ENCODE measurements around the gene ZNF415.
A peak's percentile ranks its signal among the peaks of the same experiment; 100 is the strongest.

Gene ZNF415

DNA sequence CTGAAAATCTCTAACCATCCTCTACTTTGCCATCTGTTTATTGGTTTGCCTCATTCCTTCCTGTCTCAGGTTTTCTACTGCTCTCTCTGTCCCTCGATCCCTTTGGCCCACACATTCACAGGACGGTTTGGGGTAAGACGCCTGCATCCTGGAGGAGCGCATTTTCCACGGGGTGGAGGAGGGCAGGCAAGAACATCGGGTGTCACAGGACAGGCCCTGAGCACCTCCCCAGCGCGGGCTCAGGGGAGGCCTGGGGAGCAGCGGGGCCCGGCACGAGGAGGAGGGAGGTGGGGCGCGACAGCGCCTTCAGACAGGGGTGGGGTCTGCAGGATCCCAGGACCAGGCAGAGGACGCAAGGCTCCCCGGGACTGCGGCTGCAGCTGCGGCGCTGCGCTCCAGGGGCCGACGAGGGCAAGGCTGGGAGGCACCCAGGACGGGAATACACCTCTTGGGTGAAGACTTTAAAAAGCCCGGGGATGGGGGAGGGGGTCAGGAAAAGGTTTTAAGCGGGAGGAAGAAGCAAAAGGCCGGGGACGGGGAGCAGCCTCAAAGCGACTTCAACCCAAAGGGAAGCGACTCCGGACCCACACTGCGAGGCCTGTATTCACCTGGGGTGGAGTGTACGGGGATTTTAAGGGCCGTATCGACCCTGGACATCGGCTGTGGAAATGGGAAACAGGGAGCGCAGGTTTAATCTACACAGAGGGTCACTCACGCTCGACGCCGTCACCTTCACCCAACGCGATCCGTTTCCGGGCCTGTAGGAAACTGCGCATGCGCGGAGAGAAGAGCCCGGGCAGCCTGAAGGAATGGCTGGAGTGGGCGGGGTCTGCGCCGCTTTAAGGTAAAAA is at the start of gene ZNF415:
TSS of gene ZNF415 (minus strand) at position 770 of the 851 bp plus-strand sequence. CDS start 10,234 bp downstream, outside the sequence.
- TF ChIP-seq, protein P1, sequence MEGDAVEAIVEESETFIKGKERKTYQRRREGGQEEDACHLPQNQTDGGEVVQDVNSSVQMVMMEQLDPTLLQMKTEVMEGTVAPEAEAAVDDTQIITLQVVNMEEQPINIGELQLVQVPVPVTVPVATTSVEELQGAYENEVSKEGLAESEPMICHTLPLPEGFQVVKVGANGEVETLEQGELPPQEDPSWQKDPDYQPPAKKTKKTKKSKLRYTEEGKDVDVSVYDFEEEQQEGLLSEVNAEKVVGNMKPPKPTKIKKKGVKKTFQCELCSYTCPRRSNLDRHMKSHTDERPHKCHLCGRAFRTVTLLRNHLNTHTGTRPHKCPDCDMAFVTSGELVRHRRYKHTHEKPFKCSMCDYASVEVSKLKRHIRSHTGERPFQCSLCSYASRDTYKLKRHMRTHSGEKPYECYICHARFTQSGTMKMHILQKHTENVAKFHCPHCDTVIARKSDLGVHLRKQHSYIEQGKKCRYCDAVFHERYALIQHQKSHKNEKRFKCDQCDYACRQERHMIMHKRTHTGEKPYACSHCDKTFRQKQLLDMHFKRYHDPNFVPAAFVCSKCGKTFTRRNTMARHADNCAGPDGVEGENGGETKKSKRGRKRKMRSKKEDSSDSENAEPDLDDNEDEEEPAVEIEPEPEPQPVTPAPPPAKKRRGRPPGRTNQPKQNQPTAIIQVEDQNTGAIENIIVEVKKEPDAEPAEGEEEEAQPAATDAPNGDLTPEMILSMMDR (IDR thresholded peaks at IDR 0.05; ENCODE audit: low read depth, low read length, missing control alignments) = no peak
- Histone ChIP-seq H3K4me3 (ENCODE audit: low read depth, low read length) (peak within 1 kb of the TSS; percentile 52), H3K27me3 (replicated peaks) (no peaks in the 10 kb centered on the region), H3K27ac (no peak within 1 kb of the TSS), H3K36me3 (replicated peaks) (no peaks in the 10 kb centered on the region)
- in situ Hi-C loops (cut with HindIII; ENCODE audit: low pct_ligation_motif_present, low sequenced_read_pairs) = no loop called here
- DNase-seq = peak; percentile 74

DNA sequence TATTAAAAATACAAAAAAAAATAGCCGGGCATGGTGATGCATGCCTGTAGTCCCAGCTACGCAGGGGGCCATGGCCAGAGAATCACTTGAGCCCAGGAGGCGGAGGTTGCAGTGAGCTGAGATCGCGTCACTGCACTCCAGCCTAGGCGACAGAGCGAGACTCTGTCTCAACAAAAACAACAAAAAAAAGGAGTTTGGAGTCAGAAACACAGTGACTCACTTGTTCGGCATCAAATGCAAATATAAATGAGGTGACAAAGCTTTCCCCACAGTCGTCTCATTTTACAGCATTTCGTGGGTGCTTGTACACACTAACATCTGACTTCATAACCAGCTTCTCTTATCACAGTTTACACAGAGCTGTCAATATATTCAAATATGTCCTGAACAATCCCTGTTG is 49.5 kb upstream of the ZNF415 start:
- in situ Hi-C loops (cut with HindIII; ENCODE audit: low pct_ligation_motif_present, low sequenced_read_pairs) = no loop called here
- TF ChIP-seq, protein P1 (IDR thresholded peaks at IDR 0.05; ENCODE audit: low read depth, low read length, missing control alignments) = no peak
- Histone ChIP-seq H3K27ac (peak overlapping the region; percentile 98), H3K27me3 (replicated peaks) (no peaks in the 10 kb centered on the region), H3K4me3 (ENCODE audit: low read depth, low read length) (no peak overlapping the region), H3K36me3 (replicated peaks) (peaks cover 3% of the 10 kb centered on the region)
- peak; percentile 94 for DNase-seq

DNA sequence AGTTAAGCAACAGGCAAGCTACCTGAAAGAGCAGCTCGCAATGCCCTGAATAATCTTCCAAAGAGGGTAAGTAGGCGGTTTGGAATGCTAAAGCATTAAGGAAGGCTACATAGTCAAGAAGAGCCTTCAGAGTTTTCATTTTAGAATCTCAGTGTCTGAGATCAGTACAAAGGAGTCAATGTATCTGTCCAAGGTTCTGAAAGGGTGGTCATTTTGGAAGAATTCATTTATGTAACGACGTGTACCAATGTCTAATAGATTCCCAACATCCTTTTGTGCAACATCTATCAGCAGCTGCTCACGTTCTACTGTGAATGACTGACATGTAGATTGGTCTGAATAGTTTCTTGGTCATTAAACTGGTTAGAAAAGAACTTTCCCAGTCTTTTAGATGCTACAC is 45.3 kb upstream of the ZNF415 start:
- DNase-seq = no peak
- Histone ChIP-seq H3K27me3 (replicated peaks) (no peaks in the 10 kb centered on the region), H3K4me3 (ENCODE audit: low read depth, low read length) (no peak overlapping the region), H3K27ac (no peak overlapping the region), H3K36me3 (replicated peaks) (peaks cover 8% of the 10 kb centered on the region)
- TF ChIP-seq, protein P1 (IDR thresholded peaks at IDR 0.05; ENCODE audit: low read depth, low read length, missing control alignments) = no peak
- in situ Hi-C loops (cut with HindIII; ENCODE audit: low pct_ligation_motif_present, low sequenced_read_pairs) = no loop called here

DNA sequence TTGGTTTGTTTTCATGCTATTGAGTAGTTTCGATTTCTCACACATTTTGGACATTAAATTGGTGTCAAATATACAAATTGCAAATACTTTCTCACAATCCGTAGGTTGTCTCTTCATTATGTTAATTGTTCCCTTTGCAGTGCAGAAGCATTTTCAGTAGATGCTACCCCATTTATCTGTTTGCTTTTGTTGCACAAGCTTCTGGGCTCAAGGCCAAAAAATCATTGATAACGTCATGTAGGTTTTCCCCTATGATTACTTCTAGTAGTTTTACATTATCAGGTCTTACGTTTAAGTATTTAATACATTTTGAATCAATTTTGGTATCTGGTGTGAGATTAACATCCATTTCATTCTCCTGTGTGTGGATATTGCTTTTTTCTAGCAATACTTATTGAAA is 40.2 kb upstream of the ZNF415 start:
- Histone ChIP-seq H3K27me3 (replicated peaks) (no peaks in the 10 kb centered on the region), H3K4me3 (ENCODE audit: low read depth, low read length) (no peak overlapping the region), H3K36me3 (replicated peaks) (peaks cover 5% of the 10 kb centered on the region), H3K27ac (no peak overlapping the region)
- TF ChIP-seq, protein P1 (IDR thresholded peaks at IDR 0.05; ENCODE audit: low read depth, low read length, missing control alignments) = no peak
- in situ Hi-C loops (cut with HindIII; ENCODE audit: low pct_ligation_motif_present, low sequenced_read_pairs) = no loop called here
- DNase-seq = peak; percentile 42

DNA sequence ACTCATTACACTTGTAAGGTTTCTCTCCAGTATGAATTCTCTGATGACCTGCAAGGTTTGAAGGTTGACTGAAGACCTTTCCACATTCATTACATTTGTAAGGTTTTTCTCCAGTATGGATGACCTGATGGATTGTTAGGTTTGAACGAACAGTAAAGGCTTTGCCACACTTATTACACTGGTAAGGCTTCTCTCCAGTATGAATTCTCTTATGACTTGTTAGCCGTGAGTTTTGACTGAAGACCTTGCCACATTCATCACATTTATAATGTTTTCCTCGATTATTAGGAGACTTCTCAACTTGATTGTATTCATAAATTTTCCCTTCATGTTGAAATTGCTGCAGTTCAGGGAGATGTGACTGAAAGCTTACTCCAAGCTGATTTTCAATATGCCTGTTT is 33.0 kb upstream of the ZNF415 start:
- TF ChIP-seq, protein P1 (IDR thresholded peaks at IDR 0.05; ENCODE audit: low read depth, low read length, missing control alignments) = no peak
- Histone ChIP-seq H3K27me3 (replicated peaks) (no peaks in the 10 kb centered on the region), H3K36me3 (replicated peaks) (peaks cover 11% of the 10 kb centered on the region), H3K4me3 (ENCODE audit: low read depth, low read length) (no peak overlapping the region), H3K27ac (no peak overlapping the region)
- no peak for DNase-seq
- in situ Hi-C loops (cut with HindIII; ENCODE audit: low pct_ligation_motif_present, low sequenced_read_pairs) = no loop called here
